OCI-LY3 (cell line): ENCODE measurements around the gene GULP1.

Experiments
- H2AFZ ChIP-seq: fragments of 200-600, 300-600 bp; shearing (Covaris generic); 2 replicates; pipeline ENCODE4 v1.6.0; 2014; ENCODE audit warnings: antibody characterized with exemption, low read depth, low read length
- H3K27ac ChIP-seq: fragments of 200-600, 300-600 bp; sonication (generic); 2 replicates; pipeline ENCODE4 v1.5.1; 2014; ENCODE audit warnings: mild to moderate bottlenecking, low read length, moderate library complexity, mixed read lengths
- H3K27me3 ChIP-seq: fragments of 200-600, 300-600 bp; sonication (generic); 2 replicates; pipeline ENCODE4 v1.6.1; 2014; ENCODE audit warnings: low read depth, low read length, mixed read lengths
- H3K36me3 ChIP-seq: fragments of 200-600, 300-600 bp; sonication (generic); replicated peaks from 2 replicates; pipeline ENCODE3; 2014; ENCODE audit warnings: low read depth, low read length, mixed read lengths
- H3K4me1 ChIP-seq: fragments of 300-600, 200-600 bp; sonication (generic); 2 replicates; pipeline ENCODE4 v1.6.1; 2014; ENCODE audit warnings: low read length, mixed read lengths
- H3K4me2 ChIP-seq: fragments of 200-600, 300-600 bp; sonication (generic); 2 replicates; pipeline ENCODE4 v1.6.1; 2014; ENCODE audit warnings: low read length, mixed read lengths
- H3K4me3 ChIP-seq: fragments of 300-600, 200-600 bp; sonication (generic); 2 replicates; pipeline ENCODE4 v1.5.1; 2014; ENCODE audit warnings: antibody characterized with exemption, mild to moderate bottlenecking, low read length, moderate library complexity
- H3K79me2 ChIP-seq: fragments of 300-600, 200-600 bp; shearing (Covaris generic); 2 replicates; pipeline ENCODE4 v1.6.1; 2014; ENCODE audit warnings: mild to moderate bottlenecking, low read length, mixed read lengths
- H3K9ac ChIP-seq: fragments of 300-600, 200-600 bp; shearing (Covaris generic); 2 replicates; pipeline ENCODE4 v1.6.0; 2014; ENCODE audit warnings: mild to moderate bottlenecking, low read length, moderate library complexity
- H3K9me3 ChIP-seq: fragments of 200-600, 300-600 bp; shearing (Covaris generic); 2 replicates; pipeline ENCODE4 v1.6.1; 2014; ENCODE audit warnings: low read length, mixed read lengths; ENCODE audit not compliant: insufficient read depth
- H4K20me1 ChIP-seq: fragments of 200-600, 300-600 bp; sonication (generic); 2 replicates; pipeline ENCODE4 v1.6.1; 2016; ENCODE audit warnings: low read length, mixed read lengths; ENCODE audit not compliant: insufficient read depth
- EZH2phosphoT487 ChIP-seq: fragments of 200-600 bp; shearing (Covaris generic); IDR thresholded peaks from 2 replicates; pipeline ENCODE4 v1.6.1; 2018; ENCODE audit warnings: antibody characterized with exemption, mixed run types, low read depth
- TF ChIP-seq, protein P1 (sequence below): fragments of 200-600, 300-600 bp; sonication (generic); IDR thresholded peaks from 2 replicates; pipeline ENCODE4 v1.5.1; 2014; ENCODE audit warnings: antibody characterized with exemption, low read length, low read depth

GULP1 gene

GRCh38 chr2:188607501-188607900 lies 315.8 kb downstream of the GULP1 start:
- H3K27ac ChIP-seq = no peak overlapping the region

DNA sequence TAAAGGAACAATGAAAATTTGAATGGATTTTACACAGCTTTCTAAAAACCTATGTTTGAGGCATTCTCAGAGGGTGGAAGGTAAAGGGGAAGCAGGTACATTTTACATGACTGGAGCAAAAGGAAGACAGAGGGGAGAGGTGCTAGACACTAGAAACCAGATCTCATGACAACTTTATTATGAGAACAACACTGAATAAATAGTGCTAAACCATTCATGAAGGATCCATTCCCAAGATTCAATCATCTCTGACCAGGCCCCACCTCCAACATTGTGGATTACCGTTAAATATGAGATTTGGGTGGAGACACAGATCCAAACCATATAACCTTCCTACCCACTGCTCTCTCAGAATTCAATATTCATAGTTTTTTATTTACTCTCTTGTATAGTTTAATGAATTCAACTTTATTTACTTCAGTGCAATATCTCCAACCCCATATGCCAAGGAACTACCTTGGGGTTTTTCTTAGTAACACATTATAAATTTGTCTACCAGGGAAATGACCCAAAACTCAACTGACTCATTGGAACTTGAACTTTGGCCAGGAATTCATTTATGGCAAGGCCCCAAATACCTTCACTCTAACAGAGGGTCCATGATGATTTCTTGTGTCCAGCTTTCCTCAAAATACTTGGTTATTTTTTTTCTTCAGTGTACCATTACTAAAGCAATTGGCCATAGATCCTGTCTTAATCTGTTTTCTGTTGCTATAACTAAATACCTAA lies 317.8 kb downstream of the GULP1 start:
- H2AFZ ChIP-seq = no peak overlapping the region
- H3K4me3 ChIP-seq = no peak overlapping the region
- no peaks in the 10 kb centered on the region for H3K79me2 ChIP-seq
- TF ChIP-seq EZH2phosphoT487 = no peak
- TF ChIP-seq, protein P1, sequence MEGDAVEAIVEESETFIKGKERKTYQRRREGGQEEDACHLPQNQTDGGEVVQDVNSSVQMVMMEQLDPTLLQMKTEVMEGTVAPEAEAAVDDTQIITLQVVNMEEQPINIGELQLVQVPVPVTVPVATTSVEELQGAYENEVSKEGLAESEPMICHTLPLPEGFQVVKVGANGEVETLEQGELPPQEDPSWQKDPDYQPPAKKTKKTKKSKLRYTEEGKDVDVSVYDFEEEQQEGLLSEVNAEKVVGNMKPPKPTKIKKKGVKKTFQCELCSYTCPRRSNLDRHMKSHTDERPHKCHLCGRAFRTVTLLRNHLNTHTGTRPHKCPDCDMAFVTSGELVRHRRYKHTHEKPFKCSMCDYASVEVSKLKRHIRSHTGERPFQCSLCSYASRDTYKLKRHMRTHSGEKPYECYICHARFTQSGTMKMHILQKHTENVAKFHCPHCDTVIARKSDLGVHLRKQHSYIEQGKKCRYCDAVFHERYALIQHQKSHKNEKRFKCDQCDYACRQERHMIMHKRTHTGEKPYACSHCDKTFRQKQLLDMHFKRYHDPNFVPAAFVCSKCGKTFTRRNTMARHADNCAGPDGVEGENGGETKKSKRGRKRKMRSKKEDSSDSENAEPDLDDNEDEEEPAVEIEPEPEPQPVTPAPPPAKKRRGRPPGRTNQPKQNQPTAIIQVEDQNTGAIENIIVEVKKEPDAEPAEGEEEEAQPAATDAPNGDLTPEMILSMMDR = no peak
- H3K36me3 ChIP-seq = no peaks in the 10 kb centered on the region
- no peaks in the 10 kb centered on the region for H3K27me3 ChIP-seq
- H3K27ac ChIP-seq = no peak overlapping the region
- H3K4me1 ChIP-seq = no peaks in the 10 kb centered on the region
- H3K9me3 ChIP-seq = no peaks in the 10 kb centered on the region
- no peak overlapping the region for H3K9ac ChIP-seq
- no peak overlapping the region for H3K4me2 ChIP-seq
- H4K20me1 ChIP-seq = no peaks in the 10 kb centered on the region

More at GRCh38 chr2:188607501-188607900, 315.8 kb downstream of the GULP1 start:
- H3K4me3 ChIP-seq = no peak overlapping the region
- no peaks in the 10 kb centered on the region for H4K20me1 ChIP-seq
- no peaks in the 10 kb centered on the region for H3K27me3 ChIP-seq
- no peak overlapping the region for H3K4me2 ChIP-seq
- no peak overlapping the region for H2AFZ ChIP-seq
- no peak overlapping the region for H3K9ac ChIP-seq
- H3K79me2 ChIP-seq = no peaks in the 10 kb centered on the region
- H3K36me3 ChIP-seq = no peaks in the 10 kb centered on the region
- H3K9me3 ChIP-seq = no peaks in the 10 kb centered on the region
- no peaks in the 10 kb centered on the region for H3K4me1 ChIP-seq
- no peak for TF ChIP-seq EZH2phosphoT487
- TF ChIP-seq, protein P1 = no peak

DNA sequence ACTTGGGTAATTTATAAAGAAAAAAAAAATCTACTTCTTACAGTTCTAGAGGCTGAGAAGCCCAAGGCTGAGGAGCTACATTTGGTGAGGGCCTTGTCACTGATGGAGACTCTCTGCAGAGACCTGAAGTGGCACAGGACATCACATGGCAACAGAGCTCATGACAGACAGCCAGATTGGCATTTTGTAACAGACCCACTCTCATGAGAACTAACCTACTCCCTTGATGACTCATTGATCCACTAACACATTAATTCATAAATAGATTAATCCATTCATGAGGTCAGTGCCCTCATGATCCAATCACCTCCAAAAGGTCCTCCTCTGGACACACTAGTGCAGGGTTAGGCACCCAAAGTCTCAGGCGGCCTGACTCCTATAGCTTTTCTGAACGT lies 318.4 kb downstream of the GULP1 start:
- no peaks in the 10 kb centered on the region for H3K36me3 ChIP-seq
- no peak overlapping the region for H3K4me2 ChIP-seq
- H3K9me3 ChIP-seq = no peaks in the 10 kb centered on the region
- no peaks in the 10 kb centered on the region for H3K4me1 ChIP-seq
- no peak overlapping the region for H3K27ac ChIP-seq
- no peak overlapping the region for H3K4me3 ChIP-seq
- H3K79me2 ChIP-seq = no peaks in the 10 kb centered on the region
- no peak overlapping the region for H3K9ac ChIP-seq
- H4K20me1 ChIP-seq = no peaks in the 10 kb centered on the region
- no peak overlapping the region for H2AFZ ChIP-seq
- no peaks in the 10 kb centered on the region for H3K27me3 ChIP-seq
- TF ChIP-seq, protein P1 = no peak
- no peak for TF ChIP-seq EZH2phosphoT487

GRCh38 chr2:188610827-188611226 lies 319.2 kb downstream of the GULP1 start:
- Histone ChIP-seq H4K20me1 (no peaks in the 10 kb centered on the region), H2AFZ (no peak overlapping the region), H3K79me2 (no peaks in the 10 kb centered on the region), H3K4me2 (no peak overlapping the region), H3K9ac (no peak overlapping the region), H3K9me3 (no peaks in the 10 kb centered on the region), H3K27ac (no peak overlapping the region), H3K27me3 (no peaks in the 10 kb centered on the region), H3K4me3 (no peak overlapping the region), H3K36me3 (no peaks in the 10 kb centered on the region), H3K4me1 (no peaks in the 10 kb centered on the region)
- TF ChIP-seq, protein P1 = no peak
- no peak for TF ChIP-seq EZH2phosphoT487
